Hepatocyte (in vitro differentiated cells): ENCODE data around the gene SLC1A2.

Experiments
- EZH2 ChIP-seq: fragments of 200-600 bp; sonication (generic); IDR thresholded peaks from 2 replicates; pipeline ENCODE4 v1.6.1; 2016; ENCODE audit warnings: antibody characterized with exemption, mild to moderate bottlenecking, borderline replicate concordance
- TF ChIP-seq, protein P1 (sequence below): fragments of 200-600 bp; sonication (generic); IDR thresholded peaks from 2 replicates; pipeline ENCODE4 v1.5.1; 2016; ENCODE audit warnings: antibody characterized with exemption, mild to moderate bottlenecking; ENCODE audit not compliant: poor library complexity

DNA sequence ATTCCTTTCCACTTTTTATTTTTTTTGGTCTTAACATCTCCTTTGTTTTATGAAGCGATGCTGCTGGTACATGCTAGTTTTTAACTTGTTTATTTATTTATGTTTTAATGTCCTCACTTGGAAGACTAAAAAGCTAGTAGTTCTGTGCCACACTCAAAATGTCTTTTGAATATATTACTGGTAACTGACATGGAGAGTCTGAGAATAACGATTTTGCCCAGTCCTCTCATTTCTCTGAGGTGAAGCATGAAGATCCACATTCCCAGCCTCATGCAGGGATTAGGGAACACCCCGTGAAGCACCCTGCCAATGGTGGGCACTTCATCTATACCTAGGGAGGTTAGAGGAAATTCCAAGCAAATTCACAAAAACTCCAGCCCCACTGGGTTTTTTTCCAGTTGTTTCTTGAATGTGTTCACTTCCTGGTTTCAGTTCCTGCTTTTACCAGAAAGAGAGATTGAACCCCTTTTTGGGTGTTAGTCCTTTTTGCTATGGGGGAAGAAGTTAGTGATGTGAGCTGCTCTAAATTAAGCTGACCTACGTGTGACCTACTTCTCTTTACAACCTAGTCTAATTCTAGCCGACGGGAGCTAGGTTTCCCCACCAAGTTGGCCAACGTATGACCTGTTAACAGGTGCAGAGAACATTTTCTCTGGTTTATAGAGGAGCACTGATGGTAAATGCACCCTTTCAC, 106.1 kb downstream of the SLC1A2 start:
- TF ChIP-seq, protein P1, sequence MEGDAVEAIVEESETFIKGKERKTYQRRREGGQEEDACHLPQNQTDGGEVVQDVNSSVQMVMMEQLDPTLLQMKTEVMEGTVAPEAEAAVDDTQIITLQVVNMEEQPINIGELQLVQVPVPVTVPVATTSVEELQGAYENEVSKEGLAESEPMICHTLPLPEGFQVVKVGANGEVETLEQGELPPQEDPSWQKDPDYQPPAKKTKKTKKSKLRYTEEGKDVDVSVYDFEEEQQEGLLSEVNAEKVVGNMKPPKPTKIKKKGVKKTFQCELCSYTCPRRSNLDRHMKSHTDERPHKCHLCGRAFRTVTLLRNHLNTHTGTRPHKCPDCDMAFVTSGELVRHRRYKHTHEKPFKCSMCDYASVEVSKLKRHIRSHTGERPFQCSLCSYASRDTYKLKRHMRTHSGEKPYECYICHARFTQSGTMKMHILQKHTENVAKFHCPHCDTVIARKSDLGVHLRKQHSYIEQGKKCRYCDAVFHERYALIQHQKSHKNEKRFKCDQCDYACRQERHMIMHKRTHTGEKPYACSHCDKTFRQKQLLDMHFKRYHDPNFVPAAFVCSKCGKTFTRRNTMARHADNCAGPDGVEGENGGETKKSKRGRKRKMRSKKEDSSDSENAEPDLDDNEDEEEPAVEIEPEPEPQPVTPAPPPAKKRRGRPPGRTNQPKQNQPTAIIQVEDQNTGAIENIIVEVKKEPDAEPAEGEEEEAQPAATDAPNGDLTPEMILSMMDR = no peak
- TF ChIP-seq EZH2 = no peak
